ENCODE results near the gene TNS1.

The TNS1 gene

DNA sequence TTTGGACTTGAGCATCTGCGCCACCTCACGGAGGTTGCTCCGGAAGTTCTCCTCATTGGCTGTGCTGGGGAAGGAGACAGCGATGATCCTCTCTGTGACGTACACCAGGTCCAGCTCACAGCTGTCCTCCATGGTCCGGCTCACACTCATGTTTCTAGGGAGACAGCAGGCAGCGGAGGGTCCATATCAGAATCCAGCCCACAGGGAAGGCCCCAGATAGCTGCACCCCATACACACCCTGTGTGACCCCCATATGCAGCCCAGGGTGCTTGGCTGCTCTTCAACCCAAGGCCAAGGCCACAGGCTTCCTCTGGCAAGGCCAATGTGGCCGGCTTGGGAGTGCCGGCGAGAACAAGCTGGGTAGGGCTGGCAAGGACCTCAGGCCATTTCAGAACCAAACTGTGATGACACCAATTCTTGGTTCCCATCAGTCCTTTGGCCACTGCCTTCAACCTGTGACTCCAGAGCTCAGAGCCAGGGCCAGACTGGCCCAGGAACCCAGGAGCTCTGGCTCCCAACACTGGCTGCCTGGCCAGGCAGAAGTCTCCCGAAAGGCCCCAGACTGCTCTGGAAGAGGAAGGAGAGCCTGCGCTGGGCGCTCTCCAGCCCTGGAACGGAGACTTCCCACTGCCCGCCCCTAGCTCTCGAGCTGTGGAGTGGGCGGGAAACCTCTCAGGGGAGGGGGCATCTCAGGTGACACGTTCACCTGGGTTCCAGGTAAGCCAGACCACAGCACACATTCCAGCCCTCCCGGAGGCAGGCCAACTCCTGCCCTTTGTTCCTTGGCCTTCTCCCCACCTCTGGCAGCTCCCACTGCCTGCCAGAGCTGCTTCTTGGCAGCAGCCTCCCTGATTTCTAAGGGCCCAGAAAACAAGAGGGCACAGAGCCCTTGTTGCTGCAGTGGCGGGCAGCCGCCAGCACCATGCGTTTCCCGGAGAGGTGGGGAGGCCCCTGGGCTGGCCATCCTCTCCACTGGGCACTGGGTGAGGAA is 104.7 kb downstream of the TNS1 start:
- DNase-seq (ENCODE audit: low read depth) = no peak

DNA sequence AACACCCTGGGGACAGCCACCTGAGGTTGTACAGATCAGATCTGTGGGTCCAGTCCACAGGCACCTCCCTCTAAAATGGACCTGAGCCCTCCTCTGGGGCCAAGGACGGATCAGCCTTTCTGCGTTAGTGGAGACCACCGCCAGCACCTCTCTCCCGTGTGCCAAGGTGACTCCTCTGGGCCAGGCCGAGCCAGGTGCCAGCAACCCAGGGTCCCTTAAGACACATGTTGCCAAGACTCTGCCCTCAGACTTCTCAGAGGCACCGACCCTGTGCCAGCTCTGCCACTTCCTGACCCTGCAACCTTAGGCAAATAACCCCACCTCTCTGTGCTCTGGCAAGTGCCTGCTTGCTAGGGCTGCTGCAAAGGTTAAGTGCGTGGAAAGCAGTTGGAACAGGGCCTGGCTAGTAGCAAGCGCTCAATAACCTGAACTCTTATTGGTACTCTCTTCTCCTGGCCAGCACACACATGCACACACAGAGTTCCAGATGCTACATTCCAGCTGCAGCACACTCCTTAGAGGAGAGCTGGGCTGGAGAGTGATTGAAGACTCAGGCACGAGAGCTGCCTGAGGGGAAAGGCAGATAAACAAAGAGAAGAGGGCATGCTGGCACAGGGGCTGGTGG is 105.6 kb downstream of the TNS1 start:
- no peak for DNase-seq (ENCODE audit: low read depth)

- no peak for DNase-seq (ENCODE audit: low read depth)
Observed at GRCh38 chr2:217895070-217895635, 107.6 kb downstream of the TNS1 start.

GRCh38 chr2:217893440-217893839 is 109.4 kb downstream of the TNS1 start:
- no peak for DNase-seq (ENCODE audit: low read depth)

DNA sequence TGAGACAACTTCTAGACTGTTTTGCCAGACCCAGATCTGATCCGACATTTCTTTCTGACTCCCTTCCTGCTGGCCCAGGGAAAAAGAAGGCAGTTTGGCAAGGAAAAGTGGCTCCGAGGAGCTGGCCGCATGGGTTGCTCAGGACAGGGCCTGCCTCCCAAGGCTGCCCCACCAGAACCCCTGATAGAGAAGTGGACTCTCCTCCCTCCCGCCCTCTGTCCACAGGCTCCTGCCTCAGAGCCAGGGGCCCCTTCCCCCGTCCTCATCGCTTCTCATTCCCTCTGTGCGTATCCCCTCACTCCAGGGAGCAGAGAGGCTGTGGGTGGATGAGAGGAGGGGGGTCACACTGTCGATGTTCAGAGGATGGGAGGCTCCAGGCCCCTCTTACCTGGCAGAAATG is 110.2 kb downstream of the TNS1 start:
- DNase-seq (ENCODE audit: low read depth) = no peak

GRCh38 chr2:217890445-217890844 is 112.3 kb downstream of the TNS1 start:
- DNase-seq (ENCODE audit: low read depth) = no peak

DNA sequence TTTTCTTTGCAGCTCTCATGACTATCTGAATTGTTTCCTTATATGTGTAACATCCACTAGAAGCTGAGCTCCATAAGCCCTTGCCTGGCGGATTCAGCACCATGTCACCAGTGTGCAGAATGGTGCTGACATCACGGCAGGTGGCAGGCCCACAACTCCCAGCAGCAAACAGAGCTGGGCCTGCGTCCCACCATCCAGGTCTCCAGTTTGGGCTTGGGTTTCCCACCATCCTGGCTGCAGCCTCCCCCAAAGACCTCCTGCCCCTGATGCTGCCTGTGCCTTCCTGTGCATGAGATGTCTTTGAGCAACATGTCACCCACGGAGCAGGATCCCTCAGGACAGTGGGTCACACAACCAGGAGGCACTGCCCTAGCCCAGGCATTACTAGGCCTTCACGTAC is 113.1 kb downstream of the TNS1 start:
- DNase-seq (ENCODE audit: low read depth) = no peak

DNA sequence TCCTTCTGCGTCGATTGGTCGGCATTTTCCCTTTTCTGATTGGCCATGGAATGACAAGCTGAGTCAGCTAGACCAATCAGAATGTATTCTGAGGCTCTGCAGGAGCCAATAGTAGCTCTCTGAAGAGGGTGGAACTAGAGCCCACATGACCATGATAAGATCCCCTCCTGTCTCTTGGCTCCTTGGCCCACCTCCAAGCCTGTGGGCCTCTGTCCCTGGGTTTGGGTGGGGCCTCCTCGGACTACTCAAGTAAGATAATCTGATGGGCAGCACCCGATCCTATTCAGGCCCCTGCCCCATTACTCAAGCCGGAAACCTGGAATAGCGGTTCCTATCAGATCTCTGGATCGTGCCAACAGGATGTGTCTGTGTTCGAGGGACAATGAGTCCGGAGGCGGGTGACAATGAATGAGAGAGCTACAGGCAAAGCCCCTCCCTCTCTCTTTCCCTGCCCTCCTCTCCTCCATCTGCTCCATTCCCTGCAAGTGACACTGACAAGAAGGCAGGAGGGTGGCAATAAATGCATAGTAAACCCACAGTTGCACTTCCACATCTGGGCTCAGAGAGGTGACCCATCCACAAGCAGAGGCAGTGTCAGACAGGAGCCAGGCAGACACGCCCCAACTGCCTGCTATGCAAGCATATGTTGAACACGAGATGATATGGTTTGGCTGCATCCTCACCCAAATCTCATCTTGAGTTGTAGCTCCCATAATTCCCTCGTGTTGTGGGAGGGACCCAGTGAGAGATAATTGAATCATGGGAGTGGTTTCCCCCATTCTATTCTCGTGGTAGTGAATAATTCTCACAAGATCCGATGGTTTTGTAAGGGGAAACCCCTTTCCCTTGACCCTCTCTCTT is 114.7 kb downstream of the TNS1 start:
- no peak for DNase-seq (ENCODE audit: low read depth)

GRCh38 chr2:217886720-217887309 is 116.0 kb downstream of the TNS1 start:
- DNase-seq (ENCODE audit: low read depth) = peak; percentile 28

DNA sequence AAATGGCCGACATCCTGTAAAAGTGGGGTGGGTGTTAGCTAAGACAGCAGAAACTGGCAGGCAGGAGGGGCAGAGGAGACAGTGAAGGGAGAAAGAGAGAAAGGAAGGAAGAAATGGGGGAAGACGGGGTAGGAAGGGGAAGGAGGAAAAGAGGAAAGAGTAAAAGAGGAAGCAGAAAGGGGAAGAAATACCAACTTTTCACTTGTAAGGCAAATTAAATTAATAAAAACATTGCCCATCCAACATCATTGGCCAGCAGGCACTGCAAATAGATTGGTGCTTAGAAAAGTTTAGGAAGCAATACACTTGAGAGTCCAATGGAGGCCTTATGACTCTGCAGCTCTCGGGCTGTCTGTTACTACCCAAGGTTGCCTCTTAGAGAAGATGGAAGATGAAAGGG is 116.7 kb downstream of the TNS1 start:
- no peak for DNase-seq (ENCODE audit: low read depth)

DNA sequence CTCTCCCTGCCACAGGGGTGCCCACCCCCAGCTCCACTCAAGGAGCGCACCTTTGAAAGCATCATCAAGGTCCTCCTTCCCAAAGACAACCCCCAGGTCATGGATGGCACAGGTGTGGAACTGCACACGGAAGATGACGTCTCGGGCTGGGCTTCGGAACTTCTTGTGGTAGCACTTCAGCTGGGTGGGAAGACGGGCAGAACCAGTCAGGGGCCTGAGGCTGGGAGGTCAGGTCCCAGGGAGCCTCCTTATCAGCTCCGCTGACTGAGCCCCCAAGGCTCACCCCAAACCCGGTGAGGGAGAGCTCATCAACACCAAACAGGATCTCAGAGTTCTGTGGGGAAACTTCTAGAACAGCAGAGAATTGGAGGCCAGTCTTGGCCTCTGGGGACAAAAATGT is 117.8 kb downstream of the TNS1 start:
- DNase-seq (ENCODE audit: low read depth) = no peak

GRCh38 chr2:217880891-217881290 is 121.9 kb downstream of the TNS1 start:
- DNase-seq (ENCODE audit: low read depth) = no peak

DNA sequence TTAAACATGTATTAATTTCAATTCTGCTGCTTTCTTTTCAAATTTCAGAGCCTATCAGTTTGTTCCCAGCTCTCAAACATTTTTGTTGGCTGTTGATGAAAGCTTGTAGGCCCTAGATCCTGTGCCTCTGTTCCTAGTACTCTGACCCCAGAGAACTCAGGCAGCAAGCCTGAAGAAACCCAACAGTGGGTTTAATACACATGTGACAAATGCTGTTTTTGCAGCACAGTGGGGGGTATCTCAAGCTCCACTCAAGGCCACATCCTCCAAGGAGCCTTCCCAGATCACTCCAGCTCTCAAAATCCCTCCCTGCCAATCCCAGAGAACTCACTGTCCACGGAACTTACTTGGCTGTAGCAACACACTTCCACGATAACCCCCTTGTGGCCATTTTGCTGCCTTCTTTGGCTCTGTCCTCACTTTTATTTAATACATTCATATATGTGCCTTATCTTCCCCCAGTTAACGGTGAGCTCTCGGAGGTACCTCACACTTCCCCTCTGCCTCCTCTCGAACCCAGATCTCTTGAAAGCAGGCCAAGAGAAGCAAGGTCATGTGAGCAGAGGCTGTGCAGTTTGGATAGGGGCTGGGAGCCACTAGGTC is 122.4 kb downstream of the TNS1 start:
- DNase-seq (ENCODE audit: low read depth) = no peak

- DNase-seq (ENCODE audit: low read depth) = no peak
Observed at GRCh38 chr2:217878915-217879590, 123.7 kb downstream of the TNS1 start.

GRCh38 chr2:217877866-217878265 is 124.9 kb downstream of the TNS1 start:
- no peak for DNase-seq (ENCODE audit: low read depth)

GRCh38 chr2:217876253-217876570 is 126.6 kb downstream of the TNS1 start:
- DNase-seq (ENCODE audit: low read depth) = no peak

DNA sequence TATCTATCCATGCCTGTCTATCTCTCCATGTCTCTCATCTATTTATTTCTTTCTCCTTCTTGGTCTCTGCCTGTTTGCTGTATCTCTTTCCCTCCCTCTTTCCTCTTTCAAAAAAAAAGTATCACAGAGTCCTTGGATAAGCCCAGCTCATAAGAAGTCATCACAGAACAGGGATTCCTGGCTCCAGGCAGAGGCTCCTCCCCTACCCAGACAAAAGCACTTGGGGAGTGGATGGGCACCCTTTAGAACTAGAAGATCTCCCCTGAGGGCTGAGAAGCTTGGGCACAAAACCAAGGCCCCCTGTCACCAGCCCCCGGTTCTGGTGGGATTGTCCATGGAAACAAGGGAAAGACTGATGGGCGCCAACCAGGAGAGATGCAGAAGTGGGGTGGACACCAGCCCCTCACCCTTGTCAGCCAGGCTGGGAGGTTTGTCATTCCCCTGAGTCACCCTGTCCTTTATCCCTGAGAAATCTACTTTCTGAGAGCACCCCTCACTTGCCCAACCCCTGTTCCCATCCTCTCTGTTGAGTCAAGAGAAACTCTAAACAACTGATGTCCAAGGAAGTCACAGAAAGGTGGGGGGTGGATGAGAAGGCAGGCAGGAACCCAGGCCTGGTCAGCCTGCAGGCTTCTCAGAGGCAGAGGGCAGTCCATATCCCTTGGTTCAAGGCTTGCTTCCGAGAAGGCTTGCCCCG is 127.1 kb downstream of the TNS1 start:
- no peak for DNase-seq (ENCODE audit: low read depth)

- no peak for DNase-seq (ENCODE audit: low read depth)
Observed at GRCh38 chr2:217875138-217875537, 127.7 kb downstream of the TNS1 start.

DNA sequence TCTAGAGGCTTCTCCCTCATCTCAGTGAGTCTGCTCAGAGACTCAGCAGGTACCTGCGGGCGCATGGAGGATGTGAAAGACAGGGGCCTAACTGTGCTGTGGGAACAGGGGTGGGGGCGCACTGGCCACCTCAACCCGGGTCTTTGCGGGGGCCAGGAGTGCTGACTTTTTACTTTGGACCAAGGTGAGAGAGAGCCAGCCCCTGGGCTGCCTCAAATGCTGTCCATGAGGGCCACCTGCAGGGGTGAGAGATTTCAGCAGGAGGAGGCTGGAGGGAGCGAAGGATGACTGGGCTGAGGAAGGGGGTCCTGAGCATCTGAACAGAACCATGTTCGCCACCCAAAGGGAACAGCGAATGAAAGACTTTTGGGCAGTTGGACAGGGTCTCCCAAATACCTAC is 129.4 kb downstream of the TNS1 start:
- DNase-seq (ENCODE audit: low read depth) = no peak

DNA sequence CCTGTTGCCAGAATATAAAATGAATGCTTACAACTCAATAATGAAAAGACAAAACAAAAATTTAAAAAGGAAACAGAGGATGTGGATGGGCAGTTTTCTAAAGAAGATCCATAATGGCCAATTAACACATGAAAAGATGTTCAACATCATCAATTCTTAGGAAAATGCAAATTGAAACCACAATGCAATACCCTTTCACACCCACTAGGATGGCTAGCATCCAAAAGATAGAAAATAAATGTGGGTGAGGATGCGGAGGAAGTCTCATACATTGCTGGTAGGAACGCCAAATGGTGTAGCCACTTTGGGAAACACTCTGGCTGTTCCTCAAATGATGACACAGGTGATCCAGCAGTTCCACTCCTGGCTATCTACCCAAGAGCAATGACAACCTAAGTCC is 130.5 kb downstream of the TNS1 start:
- DNase-seq (ENCODE audit: low read depth) = no peak

All from T follicular helper cell (primary cell).